HL-60 (cell line): ENCODE results near the gene SLC22A12.

ENCODE experiments used
- DNase-seq, 2 experiments: peaks; one replicate each; pipeline ENCODE4 v3.0.0-alpha.2; 2010 to 2020; ENCODE audit warnings: low read depth in 1 of 2, low spot score in 1 of 2
- H3K27ac ChIP-seq: fragments of 250-450 bp; sonication (Bioruptor Pico); replicated peaks from 2 replicates; pipeline ENCODE4 v1.5.1; 2020; ENCODE audit warnings: mild to moderate bottlenecking, moderate library complexity
- H3K27me3 ChIP-seq: fragments of 250-450 bp; sonication (Bioruptor Pico); 2 replicates; pipeline ENCODE4 v1.5.1; 2021; ENCODE audit warnings: mild to moderate bottlenecking, moderate library complexity; ENCODE audit not compliant: insufficient read depth, poor library complexity, severe bottlenecking
- H3K4me3 ChIP-seq: replicated peaks from 2 replicates; pipeline ENCODE4 v1.5.1; 2011; ENCODE audit warnings: mild to moderate bottlenecking, control low read depth, low read length; ENCODE audit not compliant: insufficient read depth
- GABPA ChIP-seq: IDR thresholded peaks from 2 replicates; pipeline ENCODE4 v1.6.1; 2012; ENCODE audit warnings: low read depth
- POLR2AphosphoS5 ChIP-seq: IDR thresholded peaks from 2 replicates; pipeline ENCODE4 v1.6.1; 2012; ENCODE audit warnings: low read depth
- SPI1 ChIP-seq: IDR thresholded peaks from 2 replicates; pipeline ENCODE4 v1.6.1; 2012; ENCODE audit warnings: low read depth, mild to moderate bottlenecking, borderline replicate concordance
- TF ChIP-seq, protein P1 (sequence below): IDR thresholded peaks from 2 replicates; pipeline ENCODE4 v1.6.1; 2012; ENCODE audit warnings: low read depth; ENCODE audit not compliant: insufficient replicate concordance
- TF ChIP-seq, protein P2 (sequence below): IDR thresholded peaks from one replicate; pipeline ENCODE4 v1.5.1; 2011; ENCODE audit warnings: low read length, control low read depth, inconsistent platforms; ENCODE audit not compliant: insufficient read depth

The SLC22A12 gene

DNA sequence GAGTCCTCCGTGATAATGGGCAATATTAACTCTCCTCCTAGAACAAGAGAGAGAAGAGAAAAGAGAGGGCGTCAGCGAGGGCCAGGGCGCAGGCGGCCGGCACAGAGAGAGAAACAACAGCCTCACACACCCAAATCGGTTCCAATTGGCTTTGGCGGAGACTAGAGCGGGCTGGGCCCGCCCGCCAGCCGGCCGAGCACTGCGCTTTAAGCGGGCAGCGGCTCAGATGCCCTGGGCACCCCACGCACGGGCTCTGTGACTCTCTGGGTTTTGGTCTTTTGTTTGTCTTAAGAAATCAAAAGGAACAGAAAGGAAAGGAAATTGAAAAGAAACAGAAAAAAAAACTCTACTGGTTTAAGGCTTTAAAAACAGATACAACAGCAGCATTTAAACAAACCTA lies 17.0 kb downstream of the SLC22A12 start:
- Histone ChIP-seq H3K4me3 (no peak overlapping the region), H3K27me3 (no peaks in the 10 kb centered on the region), H3K27ac (no peak overlapping the region)
- no peak for DNase-seq
- TF ChIP-seq, protein P1, sequence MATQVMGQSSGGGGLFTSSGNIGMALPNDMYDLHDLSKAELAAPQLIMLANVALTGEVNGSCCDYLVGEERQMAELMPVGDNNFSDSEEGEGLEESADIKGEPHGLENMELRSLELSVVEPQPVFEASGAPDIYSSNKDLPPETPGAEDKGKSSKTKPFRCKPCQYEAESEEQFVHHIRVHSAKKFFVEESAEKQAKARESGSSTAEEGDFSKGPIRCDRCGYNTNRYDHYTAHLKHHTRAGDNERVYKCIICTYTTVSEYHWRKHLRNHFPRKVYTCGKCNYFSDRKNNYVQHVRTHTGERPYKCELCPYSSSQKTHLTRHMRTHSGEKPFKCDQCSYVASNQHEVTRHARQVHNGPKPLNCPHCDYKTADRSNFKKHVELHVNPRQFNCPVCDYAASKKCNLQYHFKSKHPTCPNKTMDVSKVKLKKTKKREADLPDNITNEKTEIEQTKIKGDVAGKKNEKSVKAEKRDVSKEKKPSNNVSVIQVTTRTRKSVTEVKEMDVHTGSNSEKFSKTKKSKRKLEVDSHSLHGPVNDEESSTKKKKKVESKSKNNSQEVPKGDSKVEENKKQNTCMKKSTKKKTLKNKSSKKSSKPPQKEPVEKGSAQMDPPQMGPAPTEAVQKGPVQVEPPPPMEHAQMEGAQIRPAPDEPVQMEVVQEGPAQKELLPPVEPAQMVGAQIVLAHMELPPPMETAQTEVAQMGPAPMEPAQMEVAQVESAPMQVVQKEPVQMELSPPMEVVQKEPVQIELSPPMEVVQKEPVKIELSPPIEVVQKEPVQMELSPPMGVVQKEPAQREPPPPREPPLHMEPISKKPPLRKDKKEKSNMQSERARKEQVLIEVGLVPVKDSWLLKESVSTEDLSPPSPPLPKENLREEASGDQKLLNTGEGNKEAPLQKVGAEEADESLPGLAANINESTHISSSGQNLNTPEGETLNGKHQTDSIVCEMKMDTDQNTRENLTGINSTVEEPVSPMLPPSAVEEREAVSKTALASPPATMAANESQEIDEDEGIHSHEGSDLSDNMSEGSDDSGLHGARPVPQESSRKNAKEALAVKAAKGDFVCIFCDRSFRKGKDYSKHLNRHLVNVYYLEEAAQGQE, result no peak
- TF ChIP-seq GABPA (no peak), SPI1 (no peak), POLR2AphosphoS5 (no peak)
- TF ChIP-seq, protein P2, sequence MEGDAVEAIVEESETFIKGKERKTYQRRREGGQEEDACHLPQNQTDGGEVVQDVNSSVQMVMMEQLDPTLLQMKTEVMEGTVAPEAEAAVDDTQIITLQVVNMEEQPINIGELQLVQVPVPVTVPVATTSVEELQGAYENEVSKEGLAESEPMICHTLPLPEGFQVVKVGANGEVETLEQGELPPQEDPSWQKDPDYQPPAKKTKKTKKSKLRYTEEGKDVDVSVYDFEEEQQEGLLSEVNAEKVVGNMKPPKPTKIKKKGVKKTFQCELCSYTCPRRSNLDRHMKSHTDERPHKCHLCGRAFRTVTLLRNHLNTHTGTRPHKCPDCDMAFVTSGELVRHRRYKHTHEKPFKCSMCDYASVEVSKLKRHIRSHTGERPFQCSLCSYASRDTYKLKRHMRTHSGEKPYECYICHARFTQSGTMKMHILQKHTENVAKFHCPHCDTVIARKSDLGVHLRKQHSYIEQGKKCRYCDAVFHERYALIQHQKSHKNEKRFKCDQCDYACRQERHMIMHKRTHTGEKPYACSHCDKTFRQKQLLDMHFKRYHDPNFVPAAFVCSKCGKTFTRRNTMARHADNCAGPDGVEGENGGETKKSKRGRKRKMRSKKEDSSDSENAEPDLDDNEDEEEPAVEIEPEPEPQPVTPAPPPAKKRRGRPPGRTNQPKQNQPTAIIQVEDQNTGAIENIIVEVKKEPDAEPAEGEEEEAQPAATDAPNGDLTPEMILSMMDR, result no peak

DNA sequence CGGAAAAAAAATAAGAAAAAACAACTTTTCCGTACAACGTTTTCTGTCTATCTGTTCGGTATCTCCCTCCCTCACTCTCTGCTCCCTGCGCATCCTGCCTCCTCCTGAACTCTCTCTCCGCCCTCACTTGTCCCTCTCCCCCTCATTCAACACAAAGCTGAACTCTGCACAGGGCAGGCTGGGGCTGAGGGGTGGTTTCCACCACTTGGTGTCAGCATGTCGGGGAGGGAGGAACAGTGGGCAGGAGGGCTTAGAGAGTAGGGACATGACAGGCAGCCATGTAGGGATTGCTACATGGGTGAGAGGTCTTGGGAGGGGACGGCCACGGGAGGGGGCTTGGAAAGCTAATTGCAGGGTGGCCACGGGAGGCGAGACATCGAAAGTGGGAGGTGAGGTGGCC lies 17.6 kb downstream of the SLC22A12 start:
- no peak overlapping the region for H3K27ac ChIP-seq
- H3K4me3 ChIP-seq, result no peak overlapping the region
- TF ChIP-seq GABPA, result no peak
- no peak for TF ChIP-seq POLR2AphosphoS5
- TF ChIP-seq, protein P1, result no peak
- TF ChIP-seq SPI1, result no peak
- TF ChIP-seq, protein P2, result no peak
- no peaks in the 10 kb centered on the region for H3K27me3 ChIP-seq
- DNase-seq, result no peak

DNA sequence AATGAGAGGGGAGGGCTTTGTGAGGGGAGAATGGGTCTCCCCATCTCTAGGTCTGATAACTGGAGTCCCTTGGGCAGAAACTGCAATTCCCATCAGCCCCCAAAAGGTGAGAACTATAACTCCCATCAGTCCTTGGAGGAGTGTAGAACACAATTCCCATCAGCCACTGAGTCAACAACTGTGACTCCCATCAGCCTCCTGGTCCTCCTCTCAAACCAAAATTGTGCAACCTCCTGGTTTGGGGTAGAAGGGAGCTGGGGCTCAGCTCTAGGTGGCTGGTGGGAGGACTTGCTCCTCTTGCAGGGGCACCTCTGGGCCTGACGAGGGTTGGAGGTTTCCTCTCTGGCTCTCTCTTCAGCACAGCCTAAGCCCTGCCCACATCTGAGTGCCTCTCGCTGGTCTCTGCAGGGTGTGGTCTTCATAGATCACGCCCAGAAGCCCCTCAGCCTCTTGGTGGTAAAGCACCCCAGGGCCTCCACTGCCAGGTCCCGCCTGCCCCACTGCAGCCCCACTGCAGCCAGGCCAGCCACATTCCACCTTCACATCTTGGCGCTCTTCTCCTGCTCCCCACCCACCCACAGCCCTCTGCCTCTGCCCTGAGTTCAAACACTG lies 18.5 kb downstream of the SLC22A12 start:
- DNase-seq, result peak; percentile 65 to 67
- TF ChIP-seq, protein P2, result no peak
- no peak for TF ChIP-seq SPI1
- TF ChIP-seq POLR2AphosphoS5, result no peak
- no peak for TF ChIP-seq GABPA
- TF ChIP-seq, protein P1, result no peak
- Histone ChIP-seq H3K27ac (0 out of 2 replicates have a peak overlapping the region, but pooled peaks have one; percentile 1), H3K4me3 (no peak overlapping the region), H3K27me3 (no peaks in the 10 kb centered on the region)
